Measurements from ENCODE around the gene FTCD. TPM values are rescaled to one million over a fixed set of nuclear protein-coding genes. Genes with fewer than 3 reads are reported as not detected.

Gene FTCD
- total RNA-seq, 4 donors from 2014 or later = 4.5 to 7.0 TPM; not detected in 2

GRCh38 chr21:46189959-46190490, 34.6 kb upstream of the FTCD start:
- no peak overlapping the region for H3K4me3 ChIP-seq
- intact Hi-C loops (cut with DNase I; ENCODE audit: low total_unique reads) = no loop called here
- no peak for TF ChIP-seq CTCF (IDR thresholded peaks at IDR 0.05)
- no peaks in the 10 kb centered on the region for H3K36me3 ChIP-seq
- peak overlapping the region; percentile 78 for H3K27ac ChIP-seq
- no peaks in the 10 kb centered on the region for H3K9me3 ChIP-seq
- peaks cover 0 to 6% of the 10 kb centered on the region in 2 donors for H3K4me1 ChIP-seq
- peak in 1 of 2 donors; percentile 15 for DNase-seq
- H3K27me3 ChIP-seq = no peaks in the 10 kb centered on the region

GRCh38 chr21:46189213-46189958, 34.0 kb upstream of the FTCD start:
- DNase-seq = no peak
- H3K27ac ChIP-seq = peak overlapping the region; percentile 78
- intact Hi-C loops (cut with DNase I; ENCODE audit: low total_unique reads) = no loop called here
- peaks cover 0 to 6% of the 10 kb centered on the region in 2 donors for H3K4me1 ChIP-seq
- TF ChIP-seq POLR2A (IDR thresholded peaks at IDR 0.05) (no peak), CTCF (IDR thresholded peaks at IDR 0.05) (no peak)
- no peaks in the 10 kb centered on the region for H3K36me3 ChIP-seq
- H3K4me3 ChIP-seq = no peak overlapping the region
- H3K9me3 ChIP-seq = no peaks in the 10 kb centered on the region
- H3K27me3 ChIP-seq = no peaks in the 10 kb centered on the region

GRCh38 chr21:46188226-46189212, 33.1 kb upstream of the FTCD start:
- Histone ChIP-seq H3K4me1 (peaks cover 0 to 6% of the 10 kb centered on the region in 2 donors), H3K27ac (peak overlapping the region; percentile 78), H3K4me3 (no peak overlapping the region), H3K9me3 (no peaks in the 10 kb centered on the region), H3K27me3 (no peaks in the 10 kb centered on the region), H3K36me3 (no peaks in the 10 kb centered on the region)
- intact Hi-C loops (cut with DNase I; ENCODE audit: low total_unique reads) = no loop called here
- peak; percentile 51 to 76 for DNase-seq
- TF ChIP-seq POLR2A (IDR thresholded peaks at IDR 0.05) (no peak), CTCF (IDR thresholded peaks at IDR 0.05) (no peak)

- no peak for DNase-seq
- Histone ChIP-seq H3K4me1 (peaks cover 0 to 6% of the 10 kb centered on the region in 2 donors), H3K36me3 (no peaks in the 10 kb centered on the region)
Observed at GRCh38 chr21:46187814-46188213, 32.4 kb upstream of the FTCD start.

More at GRCh38 chr21:46187814-46188213, 32.4 kb upstream of the FTCD start:
- no peaks in the 10 kb centered on the region for H3K9me3 ChIP-seq
- no peaks in the 10 kb centered on the region for H3K27me3 ChIP-seq
- intact Hi-C loops (cut with DNase I; ENCODE audit: low total_unique reads) = no loop called here
- peak overlapping the region; percentile 78 for H3K27ac ChIP-seq
- TF ChIP-seq POLR2A (IDR thresholded peaks at IDR 0.05) (no peak), CTCF (IDR thresholded peaks at IDR 0.05) (no peak)
- H3K4me3 ChIP-seq = no peak overlapping the region

Data from uterus (tissue), 4 donors.